ENCODE results near the gene ZNF536.

Gene ZNF536

GRCh38 chr19:30577551-30578105 is 205.4 kb downstream of the ZNF536 start:
- Histone ChIP-seq H4K8ac (ENCODE audit: low read length) (no peak overlapping the region), H3K4me2 (ENCODE audit: low read length, poor library complexity, severe bottlenecking) (no peak overlapping the region)

GRCh38 chr19:30579419-30579818 is 207.2 kb downstream of the ZNF536 start:
- Histone ChIP-seq H2AK5ac (ENCODE audit: low read length, severe bottlenecking) (no peak overlapping the region), H3K36me3 (ENCODE audit: control insufficient read depth in 1 of 2, insufficient read depth in 2 of 2, low read depth in 1 of 2, low read length in 2 of 2) (no peaks in the 10 kb centered on the region), H3K79me1 (replicated peaks; ENCODE audit: low read length, poor library complexity, severe bottlenecking) (no peaks in the 10 kb centered on the region), H3K27me3 (ENCODE audit: control insufficient read depth in 1 of 2, insufficient read depth in 1 of 2, low read length in 2 of 2) (peaks cover 0 to 7% of the 10 kb centered on the region in 2 experiments), H2BK5ac (ENCODE audit: low read depth, low read length, poor library complexity, severe bottlenecking) (no peak overlapping the region), H3K4me1 (ENCODE audit: control insufficient read depth, insufficient read depth, low read depth, low read length) (no peaks in the 10 kb centered on the region), H3K14ac (ENCODE audit: low read length in 2 of 2) (no peak overlapping the region), H2BK120ac (ENCODE audit: low read depth, low read length) (no peak overlapping the region), H3K18ac (ENCODE audit: low read depth in 1 of 2, low read length in 2 of 2) (no peak overlapping the region), H4K8ac (ENCODE audit: low read length) (no peak overlapping the region), H3K4me2 (ENCODE audit: low read length, poor library complexity, severe bottlenecking) (no peak overlapping the region), H2BK12ac (ENCODE audit: low read length in 2 of 2) (no peak overlapping the region), H3K9ac (ENCODE audit: low read length) (no peak overlapping the region), H3K4ac (ENCODE audit: low read depth in 1 of 2, low read length in 2 of 2) (no peak overlapping the region), H3K27ac (ENCODE audit: low read length, poor library complexity, severe bottlenecking) (no peak overlapping the region), H4K91ac (ENCODE audit: low read length) (no peak overlapping the region), H3K9me3 (ENCODE audit: control insufficient read depth, low read length) (no peaks in the 10 kb centered on the region), H2BK15ac (ENCODE audit: low read depth, poor library complexity, severe bottlenecking) (no peak overlapping the region), H3K4me3 (ENCODE audit: insufficient read depth in 1 of 2, low read depth in 1 of 2, low read length in 2 of 2) (no peak overlapping the region), H2AFZ (ENCODE audit: low read depth, low read length) (no peak overlapping the region), H3K23ac (ENCODE audit: low read length in 2 of 2) (no peak overlapping the region)
- DNase-seq = no peak
- WGBS = 80% methylated on average over 1 of the region's 3 CpGs

More at GRCh38 chr19:30577551-30578105, 205.4 kb downstream of the ZNF536 start:
- H3K18ac ChIP-seq (ENCODE audit: low read depth in 1 of 2, low read length in 2 of 2) = no peak overlapping the region
- 49% methylated on average over 3 of the region's 6 CpGs for WGBS
- H3K23ac ChIP-seq (ENCODE audit: low read length in 2 of 2) = no peak overlapping the region
- H3K14ac ChIP-seq (ENCODE audit: low read length in 2 of 2) = no peak overlapping the region
- H3K27me3 ChIP-seq (ENCODE audit: control insufficient read depth in 1 of 2, insufficient read depth in 1 of 2, low read length in 2 of 2) = peaks cover 0 to 2% of the 10 kb centered on the region in 2 experiments
- no peaks in the 10 kb centered on the region for H3K36me3 ChIP-seq (ENCODE audit: control insufficient read depth in 1 of 2, insufficient read depth in 2 of 2, low read depth in 1 of 2, low read length in 2 of 2)
- H3K79me1 ChIP-seq (replicated peaks; ENCODE audit: low read length, poor library complexity, severe bottlenecking) = no peaks in the 10 kb centered on the region
- no peak overlapping the region for H3K4ac ChIP-seq (ENCODE audit: low read depth in 1 of 2, low read length in 2 of 2)
- H4K91ac ChIP-seq (ENCODE audit: low read length) = no peak overlapping the region
- H3K4me3 ChIP-seq (ENCODE audit: insufficient read depth in 1 of 2, low read depth in 1 of 2, low read length in 2 of 2) = no peak overlapping the region
- H2BK120ac ChIP-seq (ENCODE audit: low read depth, low read length) = no peak overlapping the region
- H3K9ac ChIP-seq (ENCODE audit: low read length) = no peak overlapping the region
- H2AK5ac ChIP-seq (ENCODE audit: low read length, severe bottlenecking) = no peak overlapping the region
- no peaks in the 10 kb centered on the region for H3K4me1 ChIP-seq (ENCODE audit: control insufficient read depth, insufficient read depth, low read depth, low read length)
- no peak overlapping the region for H2AFZ ChIP-seq (ENCODE audit: low read depth, low read length)
- H2BK12ac ChIP-seq (ENCODE audit: low read length in 2 of 2) = no peak overlapping the region
- H2BK5ac ChIP-seq (ENCODE audit: low read depth, low read length, poor library complexity, severe bottlenecking) = no peak overlapping the region
- H3K27ac ChIP-seq (ENCODE audit: low read length, poor library complexity, severe bottlenecking) = no peak overlapping the region
- H2BK15ac ChIP-seq (ENCODE audit: low read depth, poor library complexity, severe bottlenecking) = no peak overlapping the region
- DNase-seq = no peak
- H3K9me3 ChIP-seq (ENCODE audit: control insufficient read depth, low read length) = no peaks in the 10 kb centered on the region

GRCh38 chr19:30580673-30581072 is 208.5 kb downstream of the ZNF536 start:
- Histone ChIP-seq H3K9me3 (ENCODE audit: control insufficient read depth, low read length) (no peaks in the 10 kb centered on the region), H3K9ac (ENCODE audit: low read length) (no peak overlapping the region), H3K36me3 (ENCODE audit: control insufficient read depth in 1 of 2, insufficient read depth in 2 of 2, low read depth in 1 of 2, low read length in 2 of 2) (no peaks in the 10 kb centered on the region), H2BK120ac (ENCODE audit: low read depth, low read length) (no peak overlapping the region), H3K4me3 (ENCODE audit: insufficient read depth in 1 of 2, low read depth in 1 of 2, low read length in 2 of 2) (no peak overlapping the region), H3K4ac (ENCODE audit: low read depth in 1 of 2, low read length in 2 of 2) (no peak overlapping the region), H2BK12ac (ENCODE audit: low read length in 2 of 2) (no peak overlapping the region), H4K8ac (ENCODE audit: low read length) (no peak overlapping the region), H3K4me2 (ENCODE audit: low read length, poor library complexity, severe bottlenecking) (no peak overlapping the region), H2BK5ac (ENCODE audit: low read depth, low read length, poor library complexity, severe bottlenecking) (no peak overlapping the region), H3K79me1 (replicated peaks; ENCODE audit: low read length, poor library complexity, severe bottlenecking) (no peaks in the 10 kb centered on the region), H3K27me3 (ENCODE audit: control insufficient read depth in 1 of 2, insufficient read depth in 1 of 2, low read length in 2 of 2) (peaks cover 0 to 7% of the 10 kb centered on the region in 2 experiments), H2BK15ac (ENCODE audit: low read depth, poor library complexity, severe bottlenecking) (no peak overlapping the region), H3K14ac (ENCODE audit: low read length in 2 of 2) (no peak overlapping the region), H3K23ac (ENCODE audit: low read length in 2 of 2) (no peak overlapping the region), H2AFZ (ENCODE audit: low read depth, low read length) (no peak overlapping the region), H3K18ac (ENCODE audit: low read depth in 1 of 2, low read length in 2 of 2) (no peak overlapping the region), H4K91ac (ENCODE audit: low read length) (no peak overlapping the region), H3K4me1 (ENCODE audit: control insufficient read depth, insufficient read depth, low read depth, low read length) (no peaks in the 10 kb centered on the region), H3K27ac (ENCODE audit: low read length, poor library complexity, severe bottlenecking) (no peak overlapping the region), H2AK5ac (ENCODE audit: low read length, severe bottlenecking) (no peak overlapping the region)
- DNase-seq = no peak
- WGBS = 49% methylated on average over 2 of the region's 4 CpGs

- no peaks in the 10 kb centered on the region for H3K4me1 ChIP-seq (ENCODE audit: control insufficient read depth, insufficient read depth, low read depth, low read length)
- no peak overlapping the region for H2BK5ac ChIP-seq (ENCODE audit: low read depth, low read length, poor library complexity, severe bottlenecking)
- no peak overlapping the region for H2AK5ac ChIP-seq (ENCODE audit: low read length, severe bottlenecking)
- no peak overlapping the region for H2AFZ ChIP-seq (ENCODE audit: low read depth, low read length)
- H3K27ac ChIP-seq (ENCODE audit: low read length, poor library complexity, severe bottlenecking) = no peak overlapping the region
- H2BK15ac ChIP-seq (ENCODE audit: low read depth, poor library complexity, severe bottlenecking) = no peak overlapping the region
- H3K79me1 ChIP-seq (replicated peaks; ENCODE audit: low read length, poor library complexity, severe bottlenecking) = no peaks in the 10 kb centered on the region
- H3K4me2 ChIP-seq (ENCODE audit: low read length, poor library complexity, severe bottlenecking) = no peak overlapping the region
- no peak for DNase-seq
- H2BK12ac ChIP-seq (ENCODE audit: low read length in 2 of 2) = no peak overlapping the region
- no peak overlapping the region for H4K8ac ChIP-seq (ENCODE audit: low read length)
- H3K18ac ChIP-seq (ENCODE audit: low read depth in 1 of 2, low read length in 2 of 2) = no peak overlapping the region
- no peaks in the 10 kb centered on the region for H3K36me3 ChIP-seq (ENCODE audit: control insufficient read depth in 1 of 2, insufficient read depth in 2 of 2, low read depth in 1 of 2, low read length in 2 of 2)
- H2BK120ac ChIP-seq (ENCODE audit: low read depth, low read length) = no peak overlapping the region
- H3K23ac ChIP-seq (ENCODE audit: low read length in 2 of 2) = no peak overlapping the region
- WGBS = 25% methylated on average over 3 of the region's 8 CpGs
- H3K9ac ChIP-seq (ENCODE audit: low read length) = no peak overlapping the region
- no peak overlapping the region for H4K91ac ChIP-seq (ENCODE audit: low read length)
- no peak overlapping the region for H3K4ac ChIP-seq (ENCODE audit: low read depth in 1 of 2, low read length in 2 of 2)
- no peaks in the 10 kb centered on the region for H3K9me3 ChIP-seq (ENCODE audit: control insufficient read depth, low read length)
- H3K14ac ChIP-seq (ENCODE audit: low read length in 2 of 2) = no peak overlapping the region
- no peak overlapping the region for H3K4me3 ChIP-seq (ENCODE audit: insufficient read depth in 1 of 2, low read depth in 1 of 2, low read length in 2 of 2)
- peaks cover 0 to 7% of the 10 kb centered on the region in 2 experiments for H3K27me3 ChIP-seq (ENCODE audit: control insufficient read depth in 1 of 2, insufficient read depth in 1 of 2, low read length in 2 of 2)
Observed at GRCh38 chr19:30584090-30584489, 211.9 kb downstream of the ZNF536 start.

Measured in mesenchymal stem cell (in vitro differentiated cells and primary cell).